CD4-positive, alpha-beta T cell treated with Interleukin-2 at 100 ng/mL for 4 hours (primary cell): ENCODE results near the gene BAZ2B.

ENCODE experiments used
- DNase-seq: peaks from one replicate; pipeline ENCODE4 v3.0.0-alpha.2; 2020; ENCODE audit warnings: low spot score

The BAZ2B gene

GRCh38 chr2:159317392-159318088, 298.8 kb downstream of the BAZ2B start:
- no peak for DNase-seq

GRCh38 chr2:159307942-159308341, 308.4 kb downstream of the BAZ2B start:
- DNase-seq, result no peak

GRCh38 chr2:159300586-159300985, 315.8 kb downstream of the BAZ2B start:
- DNase-seq, result no peak

GRCh38 chr2:159298967-159299366, 317.4 kb downstream of the BAZ2B start:
- DNase-seq, result no peak

- DNase-seq, result no peak
Measured at GRCh38 chr2:159297042-159297707, 319.2 kb downstream of the BAZ2B start.

DNA sequence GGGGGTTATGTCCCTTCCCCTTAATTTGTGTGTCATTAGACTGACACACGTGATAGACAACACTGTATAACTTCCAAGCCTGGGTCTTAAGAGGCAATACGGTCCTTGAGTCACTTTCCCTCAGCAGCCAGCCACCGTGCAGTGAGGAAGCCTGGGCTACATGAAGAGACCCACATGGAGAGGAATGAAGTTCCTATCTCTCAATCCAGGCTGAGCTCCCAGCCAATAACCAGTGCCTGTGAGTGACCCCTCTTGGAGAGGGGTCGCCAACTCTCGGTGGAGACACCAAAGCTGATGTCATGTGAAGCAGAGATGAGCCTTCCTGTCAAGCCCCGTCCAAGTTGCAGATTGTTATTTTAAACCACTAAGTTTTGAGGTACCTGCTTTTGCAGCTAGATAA, 324.2 kb downstream of the BAZ2B start:
- no peak for DNase-seq

DNA sequence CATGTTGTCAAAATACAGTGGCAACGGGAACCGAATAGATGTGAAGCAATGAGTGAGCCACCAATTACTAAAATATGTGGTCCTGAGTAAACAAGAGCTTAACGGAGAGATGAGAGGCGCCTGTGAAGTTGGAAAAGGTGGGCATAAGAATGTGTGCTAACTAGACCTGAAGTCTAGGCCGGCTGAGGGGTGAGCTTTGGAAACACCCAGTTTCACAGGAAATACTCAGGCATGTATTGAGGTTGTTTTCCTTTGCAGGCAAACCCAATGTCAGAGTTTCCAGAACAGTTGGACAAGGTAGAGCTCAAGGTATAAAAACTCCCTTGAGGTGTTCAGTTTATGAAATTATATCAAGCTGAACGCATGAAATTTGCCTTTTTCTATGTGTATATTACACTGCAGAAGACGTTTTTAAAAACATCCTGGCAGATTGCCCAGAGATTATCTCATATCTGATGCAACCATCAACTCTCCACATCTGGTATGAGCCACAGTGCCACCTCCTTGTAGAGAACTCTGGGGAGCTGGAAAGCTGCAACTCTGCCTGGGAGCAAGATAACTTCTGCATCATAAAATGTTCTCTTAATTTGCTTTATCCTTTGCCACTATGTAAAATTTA, 325.9 kb downstream of the BAZ2B start:
- peak; percentile 55 for DNase-seq

DNA sequence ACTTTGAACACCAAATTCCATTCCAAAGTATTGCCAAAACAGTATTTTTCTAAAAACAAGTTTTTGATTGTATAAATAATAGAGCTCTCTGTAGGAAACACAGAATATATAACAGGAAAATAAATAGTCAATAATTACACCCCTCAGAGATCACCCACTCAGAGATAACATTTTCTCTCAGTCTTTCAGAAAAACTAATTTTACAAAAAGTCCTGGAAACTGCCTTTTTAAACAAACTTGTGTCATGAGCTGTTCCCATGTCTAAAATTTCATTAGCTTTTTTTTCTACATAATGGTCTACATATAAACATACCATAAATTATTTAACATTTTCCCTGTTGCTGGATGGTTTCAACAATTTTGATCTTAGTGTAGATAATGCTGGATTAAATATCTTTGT, 328.6 kb downstream of the BAZ2B start:
- DNase-seq, result no peak

GRCh38 chr2:159286709-159287441, 329.5 kb downstream of the BAZ2B start:
- DNase-seq, result peak; percentile 97

DNA sequence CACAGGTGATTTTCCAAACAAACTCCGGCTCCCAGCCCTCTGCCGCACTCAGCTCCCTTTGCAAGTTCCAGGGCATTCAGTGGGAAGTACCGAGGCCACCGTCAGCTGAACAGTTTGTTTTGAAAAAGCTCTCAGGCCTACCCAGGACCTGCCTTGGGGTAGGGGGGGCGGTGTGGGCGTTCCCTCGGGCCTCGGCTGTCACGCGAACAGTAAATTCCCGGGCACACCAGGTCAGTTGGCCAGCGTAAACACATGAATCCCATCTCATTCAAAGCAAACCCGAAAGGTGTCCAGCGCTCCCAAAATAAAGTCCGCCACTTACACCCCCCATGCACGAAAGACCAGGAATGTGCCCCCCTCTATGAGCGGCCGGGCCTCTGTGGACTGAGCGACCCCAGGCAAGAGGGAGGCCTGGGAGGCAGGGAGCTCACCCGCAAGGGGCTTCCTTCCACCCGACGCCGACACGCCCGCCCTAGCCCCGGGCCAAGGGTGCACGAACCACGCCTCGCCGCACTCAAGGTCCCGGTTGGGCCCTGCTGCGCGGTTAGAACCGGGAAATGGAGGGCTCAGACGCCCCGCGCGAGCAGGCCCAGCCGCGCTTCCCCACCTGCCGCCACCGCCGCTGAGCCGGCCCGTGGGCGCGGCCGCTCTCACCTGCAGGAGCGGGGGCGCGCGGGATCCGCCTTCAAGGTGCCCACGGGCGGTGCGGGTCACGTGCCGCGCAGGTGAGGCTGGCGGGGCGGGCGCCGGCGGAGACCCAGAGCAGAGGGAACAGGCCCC, 330.2 kb downstream of the BAZ2B start, which contains the start of gene WDSUB1:
Gene WDSUB1 (minus strand): TSS at position 775 of the 780 bp plus-strand sequence. CDS start 3,634 bp downstream, outside the sequence.
- no peak for DNase-seq

- DNase-seq, result no peak
Measured at GRCh38 chr2:159285433-159285832, 330.9 kb downstream of the BAZ2B start.

GRCh38 chr2:159283529-159283928, 332.8 kb downstream of the BAZ2B start:
- DNase-seq, result no peak

- DNase-seq, result no peak
Measured at GRCh38 chr2:159281002-159281401, 335.3 kb downstream of the BAZ2B start.

GRCh38 chr2:159279700-159280099, 336.6 kb downstream of the BAZ2B start:
- DNase-seq, result no peak

- DNase-seq, result no peak
Measured at GRCh38 chr2:159275111-159275510, 341.2 kb downstream of the BAZ2B start.

DNA sequence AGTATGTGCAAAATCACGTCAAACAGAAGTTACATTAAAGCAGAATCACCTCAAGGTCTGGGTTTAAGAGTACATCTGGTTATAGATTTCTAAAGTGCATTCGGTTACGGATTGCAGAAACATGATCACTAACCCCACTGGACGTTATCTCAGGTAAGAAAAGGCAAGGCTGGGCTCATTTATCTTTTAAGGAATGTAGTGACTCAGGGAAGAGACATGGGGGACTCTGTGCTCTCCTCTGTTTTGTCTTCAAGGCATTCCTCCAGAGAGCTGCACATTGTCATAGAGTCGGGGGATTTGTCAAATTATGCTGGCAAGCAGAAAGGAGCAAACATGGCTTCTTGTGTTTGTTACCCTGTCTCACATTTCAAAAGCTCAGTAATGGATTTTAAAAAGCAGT, 344.2 kb downstream of the BAZ2B start:
- DNase-seq, result no peak

DNA sequence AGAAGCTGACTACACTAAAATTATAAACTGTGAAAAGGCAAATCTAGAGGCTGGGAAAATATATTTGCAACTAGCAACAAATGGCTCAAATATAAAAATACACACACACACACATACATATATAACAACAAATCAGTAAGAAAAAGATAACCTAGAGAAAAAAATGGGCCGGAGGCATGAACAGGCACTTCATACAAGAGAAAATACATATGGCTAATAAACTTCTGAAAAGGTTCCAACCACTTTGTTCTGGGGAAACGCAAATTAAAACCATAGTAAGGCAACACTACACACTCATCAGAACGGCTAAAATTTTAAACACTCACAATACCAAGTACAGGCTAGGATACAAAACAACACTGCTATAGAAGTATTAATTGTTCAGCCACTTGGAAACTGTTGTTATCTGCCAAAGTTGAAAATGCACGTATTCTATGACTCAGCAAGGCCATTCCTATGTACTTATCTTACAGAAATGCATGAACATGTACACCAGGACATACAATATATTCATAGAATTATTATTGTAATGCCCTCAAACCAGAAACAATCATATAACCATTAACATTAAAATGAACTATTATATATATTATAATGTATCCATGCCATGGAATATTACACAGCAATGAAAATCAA, 345.5 kb downstream of the BAZ2B start:
- no peak for DNase-seq
